HepG2 (cell line): ENCODE results near the gene AK9.

Source experiments
- EZH2 ChIP-seq: conservative IDR thresholded peaks from 2 replicates; pipeline ENCODE4 v1.6.1; 2012; ENCODE audit warnings: mild to moderate bottlenecking, low read depth, low read length, moderate library complexity
- MED1 ChIP-seq: sonication (generic); formaldehyde crosslinking; IDR thresholded peaks from 2 replicates; pipeline ENCODE4 v1.4.0; 2020; ENCODE audit warnings: missing genetic modification reagents
- POLR2AphosphoS5 ChIP-seq: IDR thresholded peaks from 2 replicates; pipeline ENCODE4 v1.6.1; 2012; ENCODE audit warnings: low read depth, low read length
- SP1 ChIP-seq, 2 experiments: fragments of 450-650 bp in 1 of 2; sonication (generic) in 1 of 2; formaldehyde crosslinking in 1 of 2; IDR thresholded peaks; 2 replicates each; pipeline versions ENCODE4 v1.4.0 to v1.6.1; 2016 to 2020; ENCODE audit warnings: missing genetic modification reagents in 1 of 2
- XBP1 ChIP-seq: sonication (generic); formaldehyde crosslinking; IDR thresholded peaks from 2 replicates; pipeline ENCODE4 v1.5.0; 2020; ENCODE audit warnings: missing genetic modification reagents
- YEATS2 ChIP-seq: sonication (generic); formaldehyde crosslinking; IDR thresholded peaks from 2 replicates; pipeline ENCODE4 v1.4.0; 2020; ENCODE audit warnings: missing genetic modification reagents, borderline replicate concordance
- TF ChIP-seq, protein P1 (sequence below): sonication (generic); formaldehyde crosslinking; IDR thresholded peaks from 2 replicates; pipeline ENCODE4 v1.5.0; 2020; ENCODE audit warnings: missing genetic modification reagents
- TF ChIP-seq, protein P2 (sequence below), 2 experiments: sonication (generic) in 1 of 2; formaldehyde crosslinking in 1 of 2; IDR thresholded peaks; 2 replicates each; pipeline versions ENCODE4 v1.5.1 to v1.6.1; 2011 to 2020; ENCODE audit warnings: borderline replicate concordance in 1 of 2, low read depth in 1 of 2, low read length in 1 of 2, mild to moderate bottlenecking in 1 of 2, missing genetic modification reagents in 1 of 2, moderate library complexity in 1 of 2
- TF ChIP-seq, protein P3 (sequence below): IDR thresholded peaks from 2 replicates; pipeline ENCODE4 v1.6.1; 2018; ENCODE audit warnings: missing genetic modification reagents, mild to moderate bottlenecking, missing compliant biosample characterization
- TF ChIP-seq, protein P4 (sequence below): sonication (generic); formaldehyde crosslinking; IDR thresholded peaks from 2 replicates; pipeline ENCODE4 v1.4.0; 2020; ENCODE audit warnings: missing genetic modification reagents, mild to moderate bottlenecking, borderline replicate concordance
- TF ChIP-seq, protein P5 (sequence below): sonication (generic); formaldehyde crosslinking; IDR thresholded peaks from 2 replicates; pipeline ENCODE4 v1.8.0; 2023; ENCODE audit warnings: mild to moderate bottlenecking, missing genetic modification reagents
- TF ChIP-seq, protein P6 (sequence below): sonication (generic); formaldehyde crosslinking; IDR thresholded peaks from 2 replicates; pipeline ENCODE4 v1.5.0; 2020; ENCODE audit warnings: mild to moderate bottlenecking, missing genetic modification reagents, moderate library complexity

DNA sequence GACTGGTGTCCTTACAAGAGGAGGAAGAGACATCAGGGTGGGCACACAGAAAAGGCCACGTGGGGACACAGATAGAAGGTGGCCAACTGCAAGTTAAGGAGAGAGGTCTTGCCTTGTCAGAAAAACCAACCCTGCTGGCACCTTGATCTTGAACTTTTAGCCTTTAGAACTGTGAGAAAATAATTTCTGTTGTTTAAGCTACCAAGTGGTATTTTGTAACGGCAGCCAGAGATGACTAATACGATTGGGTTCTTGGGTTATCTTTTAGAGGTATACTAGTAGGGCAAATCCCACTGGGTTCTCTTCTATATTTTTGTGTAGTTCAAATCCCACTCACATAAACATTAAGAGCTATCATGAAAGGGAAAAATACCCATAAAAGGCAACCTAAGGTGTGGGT is 176.1 kb downstream of the AK9 start:
- no peak for TF ChIP-seq YEATS2 (CRISPR knock-in tag)
- no peak for TF ChIP-seq XBP1 (CRISPR knock-in tag)
- no peak for TF ChIP-seq SP1 (IDR thresholded peaks at IDR 0.05)
- no peak for TF ChIP-seq SP1 (CRISPR knock-in tag; IDR thresholded peaks at IDR 0.05)
- TF ChIP-seq, protein P1, sequence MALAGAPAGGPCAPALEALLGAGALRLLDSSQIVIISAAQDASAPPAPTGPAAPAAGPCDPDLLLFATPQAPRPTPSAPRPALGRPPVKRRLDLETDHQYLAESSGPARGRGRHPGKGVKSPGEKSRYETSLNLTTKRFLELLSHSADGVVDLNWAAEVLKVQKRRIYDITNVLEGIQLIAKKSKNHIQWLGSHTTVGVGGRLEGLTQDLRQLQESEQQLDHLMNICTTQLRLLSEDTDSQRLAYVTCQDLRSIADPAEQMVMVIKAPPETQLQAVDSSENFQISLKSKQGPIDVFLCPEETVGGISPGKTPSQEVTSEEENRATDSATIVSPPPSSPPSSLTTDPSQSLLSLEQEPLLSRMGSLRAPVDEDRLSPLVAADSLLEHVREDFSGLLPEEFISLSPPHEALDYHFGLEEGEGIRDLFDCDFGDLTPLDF (CRISPR knock-in tag) = no peak
- no peak for TF ChIP-seq POLR2AphosphoS5
- TF ChIP-seq, protein P2, sequence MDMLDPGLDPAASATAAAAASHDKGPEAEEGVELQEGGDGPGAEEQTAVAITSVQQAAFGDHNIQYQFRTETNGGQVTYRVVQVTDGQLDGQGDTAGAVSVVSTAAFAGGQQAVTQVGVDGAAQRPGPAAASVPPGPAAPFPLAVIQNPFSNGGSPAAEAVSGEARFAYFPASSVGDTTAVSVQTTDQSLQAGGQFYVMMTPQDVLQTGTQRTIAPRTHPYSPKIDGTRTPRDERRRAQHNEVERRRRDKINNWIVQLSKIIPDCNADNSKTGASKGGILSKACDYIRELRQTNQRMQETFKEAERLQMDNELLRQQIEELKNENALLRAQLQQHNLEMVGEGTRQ (IDR thresholded peaks at IDR 0.05; ENCODE audit: low read depth, low read length) = no peak
- TF ChIP-seq, protein P2 (CRISPR knock-in tag; IDR thresholded peaks at IDR 0.05; ENCODE audit: borderline replicate concordance) = no peak
- TF ChIP-seq, protein P3, sequence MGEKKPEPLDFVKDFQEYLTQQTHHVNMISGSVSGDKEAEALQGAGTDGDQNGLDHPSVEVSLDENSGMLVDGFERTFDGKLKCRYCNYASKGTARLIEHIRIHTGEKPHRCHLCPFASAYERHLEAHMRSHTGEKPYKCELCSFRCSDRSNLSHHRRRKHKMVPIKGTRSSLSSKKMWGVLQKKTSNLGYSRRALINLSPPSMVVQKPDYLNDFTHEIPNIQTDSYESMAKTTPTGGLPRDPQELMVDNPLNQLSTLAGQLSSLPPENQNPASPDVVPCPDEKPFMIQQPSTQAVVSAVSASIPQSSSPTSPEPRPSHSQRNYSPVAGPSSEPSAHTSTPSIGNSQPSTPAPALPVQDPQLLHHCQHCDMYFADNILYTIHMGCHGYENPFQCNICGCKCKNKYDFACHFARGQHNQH (CRISPR knock-in tag) = no peak
- TF ChIP-seq, protein P4, sequence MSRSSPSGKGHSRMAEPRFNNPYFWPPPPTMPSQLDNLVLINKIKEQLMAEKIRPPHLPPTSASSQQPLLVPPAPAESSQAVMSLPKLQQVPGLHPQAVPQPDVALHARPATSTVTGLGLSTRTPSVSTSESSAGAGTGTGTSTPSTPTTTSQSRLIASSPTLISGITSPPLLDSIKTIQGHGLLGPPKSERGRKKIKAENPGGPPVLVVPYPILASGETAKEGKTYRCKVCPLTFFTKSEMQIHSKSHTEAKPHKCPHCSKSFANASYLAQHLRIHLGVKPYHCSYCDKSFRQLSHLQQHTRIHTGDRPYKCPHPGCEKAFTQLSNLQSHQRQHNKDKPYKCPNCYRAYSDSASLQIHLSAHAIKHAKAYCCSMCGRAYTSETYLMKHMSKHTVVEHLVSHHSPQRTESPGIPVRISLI (CRISPR knock-in tag) = no peak
- TF ChIP-seq, protein P5, sequence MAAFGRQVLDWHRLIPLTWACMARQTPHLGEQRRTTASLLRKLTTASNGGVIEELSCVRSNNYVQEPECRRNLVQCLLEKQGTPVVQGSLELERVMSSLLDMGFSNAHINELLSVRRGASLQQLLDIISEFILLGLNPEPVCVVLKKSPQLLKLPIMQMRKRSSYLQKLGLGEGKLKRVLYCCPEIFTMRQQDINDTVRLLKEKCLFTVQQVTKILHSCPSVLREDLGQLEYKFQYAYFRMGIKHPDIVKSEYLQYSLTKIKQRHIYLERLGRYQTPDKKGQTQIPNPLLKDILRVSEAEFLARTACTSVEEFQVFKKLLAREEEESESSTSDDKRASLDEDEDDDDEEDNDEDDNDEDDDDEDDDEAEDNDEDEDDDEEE (CRISPR knock-in tag) = no peak
- TF ChIP-seq EZH2 = no peak
- TF ChIP-seq, protein P6, sequence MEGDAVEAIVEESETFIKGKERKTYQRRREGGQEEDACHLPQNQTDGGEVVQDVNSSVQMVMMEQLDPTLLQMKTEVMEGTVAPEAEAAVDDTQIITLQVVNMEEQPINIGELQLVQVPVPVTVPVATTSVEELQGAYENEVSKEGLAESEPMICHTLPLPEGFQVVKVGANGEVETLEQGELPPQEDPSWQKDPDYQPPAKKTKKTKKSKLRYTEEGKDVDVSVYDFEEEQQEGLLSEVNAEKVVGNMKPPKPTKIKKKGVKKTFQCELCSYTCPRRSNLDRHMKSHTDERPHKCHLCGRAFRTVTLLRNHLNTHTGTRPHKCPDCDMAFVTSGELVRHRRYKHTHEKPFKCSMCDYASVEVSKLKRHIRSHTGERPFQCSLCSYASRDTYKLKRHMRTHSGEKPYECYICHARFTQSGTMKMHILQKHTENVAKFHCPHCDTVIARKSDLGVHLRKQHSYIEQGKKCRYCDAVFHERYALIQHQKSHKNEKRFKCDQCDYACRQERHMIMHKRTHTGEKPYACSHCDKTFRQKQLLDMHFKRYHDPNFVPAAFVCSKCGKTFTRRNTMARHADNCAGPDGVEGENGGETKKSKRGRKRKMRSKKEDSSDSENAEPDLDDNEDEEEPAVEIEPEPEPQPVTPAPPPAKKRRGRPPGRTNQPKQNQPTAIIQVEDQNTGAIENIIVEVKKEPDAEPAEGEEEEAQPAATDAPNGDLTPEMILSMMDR (CRISPR knock-in tag) = no peak
- TF ChIP-seq MED1 (CRISPR knock-in tag) = no peak
